Measurements from ENCODE around the gene DNAH14.
A peak's percentile ranks its signal among the peaks of the same experiment; 100 is the strongest.

DNAH14 gene

GRCh38 chr1:225415307-225415706, 485.8 kb downstream of the DNAH14 start:
- peaks cover 85% of the 10 kb centered on the region for H3K36me3 ChIP-seq (ENCODE audit: control insufficient read depth, insufficient read depth, low read length)
- H3K27me3 ChIP-seq (ENCODE audit: control insufficient read depth, insufficient read depth, low read length) = no peaks in the 10 kb centered on the region
- no peak overlapping the region for H3K9ac ChIP-seq (ENCODE audit: low read depth, low read length)
- no peaks in the 10 kb centered on the region for H3K9me3 ChIP-seq (ENCODE audit: control insufficient read depth, insufficient read depth, low read length)
- no peak overlapping the region for H3K4me3 ChIP-seq (ENCODE audit: low read depth, low read length)
- no peak overlapping the region for H3K27ac ChIP-seq (ENCODE audit: low read depth, low read length)
- no peaks in the 10 kb centered on the region for H3K4me1 ChIP-seq (ENCODE audit: control insufficient read depth, insufficient read depth, low read length)

- Histone ChIP-seq H3K27me3 (ENCODE audit: control insufficient read depth, insufficient read depth, low read length) (no peaks in the 10 kb centered on the region), H3K4me1 (ENCODE audit: control insufficient read depth, insufficient read depth, low read length) (no peaks in the 10 kb centered on the region), H3K36me3 (ENCODE audit: control insufficient read depth, insufficient read depth, low read length) (peaks cover 82% of the 10 kb centered on the region), H3K9ac (ENCODE audit: low read depth, low read length) (no peak overlapping the region), H3K9me3 (ENCODE audit: control insufficient read depth, insufficient read depth, low read length) (no peaks in the 10 kb centered on the region), H3K4me3 (ENCODE audit: low read depth, low read length) (no peak overlapping the region), H3K27ac (ENCODE audit: low read depth, low read length) (no peak overlapping the region)
Observed at GRCh38 chr1:225415967-225416745, 486.7 kb downstream of the DNAH14 start.

DNA sequence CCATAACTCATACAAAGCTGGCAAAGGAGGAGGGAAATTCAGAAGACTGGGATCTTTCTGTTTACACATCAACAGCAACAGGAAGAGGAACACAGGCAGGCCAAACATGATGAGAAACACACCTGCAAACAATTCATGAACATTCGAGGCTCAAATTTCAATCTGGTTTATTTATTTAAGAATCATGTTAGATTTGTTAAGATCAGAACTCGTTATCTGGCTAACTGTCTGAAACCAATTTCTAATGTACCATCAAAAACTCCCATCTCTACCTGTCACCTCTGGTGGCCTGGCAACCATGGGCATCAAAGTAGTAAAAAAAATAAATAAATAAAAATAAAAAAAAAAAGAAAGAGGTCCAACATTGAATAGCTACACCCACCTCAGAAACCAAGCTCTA, 488.6 kb downstream of the DNAH14 start:
- Histone ChIP-seq H3K4me3 (ENCODE audit: low read depth, low read length) (no peak overlapping the region), H3K4me1 (ENCODE audit: control insufficient read depth, insufficient read depth, low read length) (no peaks in the 10 kb centered on the region), H3K9ac (ENCODE audit: low read depth, low read length) (no peak overlapping the region), H3K27ac (ENCODE audit: low read depth, low read length) (no peak overlapping the region), H3K27me3 (ENCODE audit: control insufficient read depth, insufficient read depth, low read length) (no peaks in the 10 kb centered on the region), H3K9me3 (ENCODE audit: control insufficient read depth, insufficient read depth, low read length) (no peaks in the 10 kb centered on the region), H3K36me3 (ENCODE audit: control insufficient read depth, insufficient read depth, low read length) (peaks cover 79% of the 10 kb centered on the region)

GRCh38 chr1:225418598-225418997, 489.1 kb downstream of the DNAH14 start:
- Histone ChIP-seq H3K9ac (ENCODE audit: low read depth, low read length) (no peak overlapping the region), H3K27me3 (ENCODE audit: control insufficient read depth, insufficient read depth, low read length) (no peaks in the 10 kb centered on the region), H3K9me3 (ENCODE audit: control insufficient read depth, insufficient read depth, low read length) (no peaks in the 10 kb centered on the region), H3K27ac (ENCODE audit: low read depth, low read length) (no peak overlapping the region), H3K4me1 (ENCODE audit: control insufficient read depth, insufficient read depth, low read length) (no peaks in the 10 kb centered on the region), H3K4me3 (ENCODE audit: low read depth, low read length) (no peak overlapping the region), H3K36me3 (ENCODE audit: control insufficient read depth, insufficient read depth, low read length) (peaks cover 74% of the 10 kb centered on the region)

DNA sequence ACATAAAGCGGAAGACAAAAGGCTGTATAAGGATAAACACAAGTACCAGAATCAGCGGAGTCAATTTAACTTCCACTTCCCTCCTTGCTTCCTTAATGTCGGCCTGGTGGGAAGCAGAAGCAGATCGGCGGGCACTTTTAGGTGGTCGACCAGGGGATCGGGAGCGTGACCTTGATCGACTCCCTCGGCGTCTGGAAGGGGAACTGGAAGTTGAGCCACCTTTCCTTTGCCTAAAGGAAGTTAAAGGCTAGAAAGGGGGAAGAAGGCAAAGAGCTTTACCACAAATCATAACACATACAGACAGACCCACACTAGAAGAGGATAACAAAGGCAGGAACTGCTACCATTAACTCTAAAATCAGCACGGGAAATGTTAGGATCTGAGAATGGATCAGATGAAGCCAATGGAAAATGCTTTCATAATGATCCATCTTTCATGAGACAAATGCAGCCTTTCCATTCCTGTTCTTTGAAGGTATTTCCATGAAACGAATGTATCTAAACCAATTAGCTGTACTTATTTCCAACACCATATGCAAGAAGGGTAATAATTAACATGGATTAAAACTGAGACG, 492.6 kb downstream of the DNAH14 start:
- Histone ChIP-seq H3K9ac (ENCODE audit: low read depth, low read length) (no peak overlapping the region), H3K36me3 (ENCODE audit: control insufficient read depth, insufficient read depth, low read length) (peaks cover 43% of the 10 kb centered on the region), H3K4me1 (ENCODE audit: control insufficient read depth, insufficient read depth, low read length) (peaks cover 29% of the 10 kb centered on the region)

DNA sequence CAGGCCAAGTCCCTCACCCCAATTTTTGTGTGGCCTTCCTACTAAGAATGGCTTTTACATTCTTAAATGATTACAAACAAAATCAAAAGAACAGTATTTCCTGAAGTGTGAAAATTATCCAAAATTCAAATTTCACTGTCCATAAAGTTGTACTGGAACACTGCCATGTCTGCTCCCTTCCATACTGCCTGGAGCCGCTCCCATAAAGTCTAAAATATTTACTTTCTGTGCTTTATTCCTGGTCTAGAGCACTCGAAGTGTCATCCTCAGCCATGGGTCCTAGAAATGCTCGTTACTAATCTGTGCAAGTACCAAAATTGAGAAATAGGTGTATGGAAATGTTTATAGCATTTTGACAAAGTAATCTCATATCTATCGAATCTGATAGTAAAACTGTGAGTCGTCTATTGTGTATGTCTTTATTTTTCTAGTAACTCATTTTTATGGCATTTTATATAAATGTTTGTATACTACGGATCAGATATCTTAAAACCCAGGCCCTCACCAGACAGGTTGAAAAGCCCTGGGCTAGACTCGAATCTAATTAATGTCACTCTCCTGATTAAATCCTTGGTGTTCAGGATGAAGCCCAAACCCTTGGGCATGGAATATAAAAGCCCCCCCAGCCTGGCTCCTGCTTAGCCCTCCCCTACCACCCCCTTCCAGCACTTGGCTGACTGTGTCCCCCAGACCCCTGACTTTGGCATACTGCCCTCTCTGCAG, 493.5 kb downstream of the DNAH14 start:
- no peaks in the 10 kb centered on the region for H3K9me3 ChIP-seq (ENCODE audit: control insufficient read depth, insufficient read depth, low read length)
- H3K4me3 ChIP-seq (ENCODE audit: low read depth, low read length) = no peak overlapping the region
- H3K27ac ChIP-seq (ENCODE audit: low read depth, low read length) = no peak overlapping the region
- H3K27me3 ChIP-seq (ENCODE audit: control insufficient read depth, insufficient read depth, low read length) = peaks cover 19% of the 10 kb centered on the region
- peaks cover 35% of the 10 kb centered on the region for H3K36me3 ChIP-seq (ENCODE audit: control insufficient read depth, insufficient read depth, low read length)
- no peak overlapping the region for H3K9ac ChIP-seq (ENCODE audit: low read depth, low read length)
- peaks cover 29% of the 10 kb centered on the region for H3K4me1 ChIP-seq (ENCODE audit: control insufficient read depth, insufficient read depth, low read length)

More for the DNA sequence above, 492.6 kb downstream of the DNAH14 start:
- H3K9me3 ChIP-seq (ENCODE audit: control insufficient read depth, insufficient read depth, low read length) = no peaks in the 10 kb centered on the region
- H3K27ac ChIP-seq (ENCODE audit: low read depth, low read length) = no peak overlapping the region
- no peak overlapping the region for H3K4me3 ChIP-seq (ENCODE audit: low read depth, low read length)
- peaks cover 17% of the 10 kb centered on the region for H3K27me3 ChIP-seq (ENCODE audit: control insufficient read depth, insufficient read depth, low read length)

DNA sequence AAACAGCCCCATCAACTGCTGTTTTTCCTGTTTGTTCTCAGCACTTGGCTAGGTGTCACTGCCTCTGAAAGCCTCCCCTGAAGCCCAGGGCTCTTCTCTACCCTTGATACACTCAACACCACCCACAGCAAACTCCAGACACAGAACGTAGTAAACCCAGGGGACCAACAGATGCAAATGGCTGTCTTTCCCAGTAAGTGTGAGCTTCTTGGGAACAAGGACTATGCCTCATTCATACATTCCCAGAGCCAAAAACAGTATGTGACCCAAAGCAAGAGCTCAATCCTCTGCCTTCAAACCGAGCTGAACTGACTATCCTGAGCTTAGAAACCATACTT, 494.0 kb downstream of the DNAH14 start:
- Histone ChIP-seq H3K27ac (ENCODE audit: low read depth, low read length) (no peak overlapping the region), H3K4me3 (ENCODE audit: low read depth, low read length) (no peak overlapping the region), H3K27me3 (ENCODE audit: control insufficient read depth, insufficient read depth, low read length) (peaks cover 19% of the 10 kb centered on the region), H3K9ac (ENCODE audit: low read depth, low read length) (no peak overlapping the region), H3K9me3 (ENCODE audit: control insufficient read depth, insufficient read depth, low read length) (no peaks in the 10 kb centered on the region), H3K4me1 (ENCODE audit: control insufficient read depth, insufficient read depth, low read length) (peaks cover 29% of the 10 kb centered on the region), H3K36me3 (ENCODE audit: control insufficient read depth, insufficient read depth, low read length) (peaks cover 29% of the 10 kb centered on the region)

GRCh38 chr1:225424562-225425200, 495.2 kb downstream of the DNAH14 start:
- no peak overlapping the region for H3K9ac ChIP-seq (ENCODE audit: low read depth, low read length)
- no peaks in the 10 kb centered on the region for H3K9me3 ChIP-seq (ENCODE audit: control insufficient read depth, insufficient read depth, low read length)
- H3K36me3 ChIP-seq (ENCODE audit: control insufficient read depth, insufficient read depth, low read length) = peaks cover 18% of the 10 kb centered on the region
- peaks cover 34% of the 10 kb centered on the region for H3K4me1 ChIP-seq (ENCODE audit: control insufficient read depth, insufficient read depth, low read length)
- peak overlapping the region; percentile 76 for H3K27ac ChIP-seq (ENCODE audit: low read depth, low read length)
- peaks cover 23% of the 10 kb centered on the region for H3K27me3 ChIP-seq (ENCODE audit: control insufficient read depth, insufficient read depth, low read length)
- peak overlapping the region; percentile 26; the same call in 1 of the 2 replicates for H3K4me3 ChIP-seq (ENCODE audit: low read depth, low read length)

- peaks cover 16% of the 10 kb centered on the region for H3K36me3 ChIP-seq (ENCODE audit: control insufficient read depth, insufficient read depth, low read length)
- H3K4me3 ChIP-seq (ENCODE audit: low read depth, low read length) = peak overlapping the region; percentile 26
- H3K27ac ChIP-seq (ENCODE audit: low read depth, low read length) = peak overlapping the region; percentile 76
- peaks cover 35% of the 10 kb centered on the region for H3K4me1 ChIP-seq (ENCODE audit: control insufficient read depth, insufficient read depth, low read length)
- peaks cover 1% of the 10 kb centered on the region; the same call in 1 of the 2 replicates for H3K9me3 ChIP-seq (ENCODE audit: control insufficient read depth, insufficient read depth, low read length)
- no peak overlapping the region for H3K9ac ChIP-seq (ENCODE audit: low read depth, low read length)
- H3K27me3 ChIP-seq (ENCODE audit: control insufficient read depth, insufficient read depth, low read length) = peaks cover 23% of the 10 kb centered on the region
Observed at GRCh38 chr1:225425201-225425786, 495.8 kb downstream of the DNAH14 start.

DNA sequence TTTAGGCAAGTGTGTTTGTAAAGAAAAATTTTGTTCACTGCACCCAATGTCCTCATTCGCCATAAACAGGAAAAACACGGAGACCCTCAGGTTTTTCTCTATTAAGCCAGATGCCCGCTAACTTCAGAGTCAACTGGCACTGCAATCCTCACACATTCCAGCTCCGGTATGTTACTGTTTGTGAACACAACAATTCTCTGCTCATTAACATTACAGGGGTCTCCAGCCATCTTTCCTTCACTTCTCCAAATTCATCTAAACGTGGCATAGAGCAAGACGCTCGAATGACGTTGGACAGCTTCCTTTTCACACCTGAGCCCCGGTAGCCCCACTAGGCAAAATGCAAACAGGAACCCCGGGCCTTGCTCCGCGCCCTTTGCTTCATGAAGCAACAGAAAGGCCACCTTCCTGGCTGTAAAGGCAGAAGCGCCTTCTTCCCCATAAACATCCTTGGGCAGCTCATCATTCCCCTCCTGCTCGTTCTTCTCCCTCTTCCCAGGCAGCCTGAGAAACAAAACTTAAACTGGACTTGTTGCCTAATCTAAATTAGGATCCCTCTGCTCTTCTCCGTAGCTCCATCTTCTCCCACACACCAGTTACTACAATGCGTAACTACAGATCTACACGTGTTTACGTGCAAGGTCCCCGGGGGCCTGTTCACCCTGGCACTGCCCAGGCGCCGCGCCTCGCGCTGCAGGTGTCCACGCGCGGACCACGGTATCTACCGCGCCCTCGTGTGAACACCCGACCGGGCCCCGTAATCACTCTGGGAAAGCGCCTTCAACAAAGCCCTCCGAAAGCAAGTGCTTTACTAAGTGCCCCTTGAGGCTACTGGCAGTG, 497.1 kb downstream of the DNAH14 start:
- H3K4me1 ChIP-seq (ENCODE audit: control insufficient read depth, insufficient read depth, low read length) = peaks cover 39% of the 10 kb centered on the region
- H3K27me3 ChIP-seq (ENCODE audit: control insufficient read depth, insufficient read depth, low read length) = peaks cover 23% of the 10 kb centered on the region
- H3K9me3 ChIP-seq (ENCODE audit: control insufficient read depth, insufficient read depth, low read length) = peaks cover 13% of the 10 kb centered on the region
- H3K4me3 ChIP-seq (ENCODE audit: low read depth, low read length) = peak overlapping the region; percentile 82
- peak overlapping the region; percentile 7 for H3K27ac ChIP-seq (ENCODE audit: low read depth, low read length)
- peaks cover 11% of the 10 kb centered on the region for H3K36me3 ChIP-seq (ENCODE audit: control insufficient read depth, insufficient read depth, low read length)
- H3K9ac ChIP-seq (ENCODE audit: low read depth, low read length) = peak overlapping the region; percentile 55

All from HUES48 (cell line).